ENCODE data around the gene MYO18B.

MYO18B gene

GRCh38 chr22:25722626-25723025, 19.4 kb upstream of the MYO18B start:
- no peak for TF ChIP-seq CTCF (IDR thresholded peaks at IDR 0.05; ENCODE audit: low read length, missing control alignments)
- no peak for DNase-seq (ENCODE audit: low read depth)
- H3K4me3 ChIP-seq (replicated peaks; ENCODE audit: low read depth, low read length) = no peak overlapping the region

GRCh38 chr22:25726241-25726640, 15.7 kb upstream of the MYO18B start:
- DNase-seq (ENCODE audit: low read depth) = peak; percentile 6

DNA sequence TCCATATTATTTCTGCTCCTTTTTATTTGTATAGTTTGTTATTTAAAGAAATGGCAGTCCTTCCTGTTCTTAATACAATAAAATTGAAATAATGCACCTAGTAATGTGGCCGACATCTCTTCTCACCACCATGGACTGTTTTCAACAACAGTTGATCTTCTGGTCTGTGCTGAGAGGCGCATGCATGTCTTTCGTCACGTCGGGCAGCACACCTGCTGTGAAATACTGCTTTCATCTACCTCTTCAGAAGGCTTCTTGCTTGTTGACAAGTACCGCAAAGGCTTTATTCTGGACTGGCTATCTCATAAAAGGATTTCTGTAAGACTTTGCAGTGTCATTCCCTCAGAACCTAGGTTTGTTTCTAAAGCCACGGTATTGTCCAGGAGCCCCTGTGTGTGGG, 13.9 kb upstream of the MYO18B start:
- no peak for TF ChIP-seq CTCF (IDR thresholded peaks at IDR 0.05; ENCODE audit: low read length, missing control alignments)
- no peak for DNase-seq (ENCODE audit: low read depth)
- H3K4me3 ChIP-seq (replicated peaks; ENCODE audit: low read depth, low read length) = no peak overlapping the region

More at GRCh38 chr22:25726241-25726640, 15.7 kb upstream of the MYO18B start:
- no peak for TF ChIP-seq CTCF (IDR thresholded peaks at IDR 0.05; ENCODE audit: low read length, missing control alignments)
- H3K4me3 ChIP-seq (replicated peaks; ENCODE audit: low read depth, low read length) = no peak overlapping the region

DNA sequence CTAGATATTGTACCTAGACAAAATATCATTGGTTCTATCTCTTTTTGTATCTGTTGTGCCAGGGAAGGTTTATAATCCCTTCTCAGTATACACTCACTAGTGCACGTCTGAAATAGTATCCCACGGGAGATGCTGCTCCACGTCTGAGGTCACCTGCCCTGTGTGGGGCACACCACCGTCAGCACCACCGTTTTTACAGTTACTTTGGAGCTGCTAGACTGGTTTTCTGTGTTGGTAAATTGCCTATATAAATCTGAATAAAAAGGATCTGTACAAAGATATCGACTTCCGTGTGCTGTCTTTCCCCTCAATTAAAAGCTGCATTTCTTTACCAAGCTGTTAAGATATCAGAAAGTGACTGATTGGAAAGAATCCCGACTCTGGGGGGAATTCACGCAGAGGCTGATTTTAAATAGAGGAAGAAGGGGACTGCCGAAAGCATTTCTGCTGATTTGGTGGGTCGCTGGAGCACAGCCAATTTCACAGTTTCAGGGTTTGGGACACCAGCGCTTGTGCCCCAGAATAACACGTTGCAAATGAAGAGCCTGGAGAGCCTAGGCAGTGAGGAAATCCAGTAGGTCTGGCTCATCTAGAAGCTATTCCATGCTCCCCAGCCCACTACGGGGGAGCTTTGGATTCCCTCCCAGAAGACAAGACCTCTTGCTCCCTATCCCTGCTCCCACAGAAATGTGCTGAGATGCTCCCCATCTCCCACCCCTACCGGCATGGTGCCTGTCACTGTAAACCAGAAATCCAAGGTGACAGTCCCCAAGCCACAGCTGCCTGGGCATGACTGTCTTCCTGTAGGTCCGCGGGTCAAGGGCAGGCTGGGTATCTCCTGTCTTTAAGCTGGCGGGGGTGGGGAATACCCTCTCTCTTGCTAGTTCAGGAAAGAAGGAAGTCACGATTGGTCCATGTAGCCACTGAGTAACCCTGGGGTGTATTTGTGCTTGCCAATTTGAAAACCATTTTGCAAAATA, 12.7 kb upstream of the MYO18B start:
- TF ChIP-seq CTCF (IDR thresholded peaks at IDR 0.05; ENCODE audit: low read length, missing control alignments) = no peak
- no peak for DNase-seq (ENCODE audit: low read depth)
- H3K4me3 ChIP-seq (replicated peaks; ENCODE audit: low read depth, low read length) = no peak overlapping the region

DNA sequence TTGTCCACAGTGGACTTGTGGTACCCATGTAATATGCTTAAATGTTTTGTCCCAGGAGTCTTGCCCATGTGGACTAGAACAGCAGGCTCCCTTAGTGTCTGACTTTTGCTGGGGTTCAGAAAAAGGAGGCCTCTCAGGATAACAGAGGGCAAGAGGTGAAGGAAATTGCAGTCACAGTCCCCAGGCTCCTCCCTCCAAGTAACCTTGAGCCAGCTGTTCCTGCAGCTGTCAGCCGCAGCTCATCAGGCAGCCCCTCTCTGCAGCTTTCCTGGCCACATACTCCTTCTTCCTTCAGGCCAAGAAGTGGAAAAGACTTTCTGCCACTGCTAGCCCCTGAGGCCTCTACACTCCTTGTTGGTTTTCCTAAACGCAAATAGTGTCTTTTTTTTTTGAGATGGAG, 6.3 kb upstream of the MYO18B start:
- H3K4me3 ChIP-seq (replicated peaks; ENCODE audit: low read depth, low read length) = no peak overlapping the region
- DNase-seq (ENCODE audit: low read depth) = no peak
- TF ChIP-seq CTCF (IDR thresholded peaks at IDR 0.05; ENCODE audit: low read length, missing control alignments) = no peak

GRCh38 chr22:25736378-25737011, 5.5 kb upstream of the MYO18B start:
- no peak overlapping the region for H3K4me3 ChIP-seq (replicated peaks; ENCODE audit: low read depth, low read length)
- TF ChIP-seq CTCF (IDR thresholded peaks at IDR 0.05; ENCODE audit: low read length, missing control alignments) = no peak
- no peak for DNase-seq (ENCODE audit: low read depth)

All from fibroblast of pulmonary artery (primary cell).